MM.1S (cell line): ENCODE data around the gene LPCAT2.

Experiments
- CTCF ChIP-seq: fragments of 300-600 bp; sonication (generic); IDR thresholded peaks from 2 replicates; pipeline ENCODE4 v1.5.1; 2016; ENCODE audit warnings: antibody characterized with exemption, low read length, mixed read lengths
- EZH2 ChIP-seq: fragments of 300-600 bp; sonication (generic); optimal IDR thresholded peaks from 2 replicates; pipeline ENCODE3; 2017; ENCODE audit warnings: low read depth, mild to moderate bottlenecking, antibody characterized with exemption, low read length, mixed read lengths

- TF ChIP-seq CTCF (no peak), EZH2 (no peak)
These were observed 48.3 kb downstream of the LPCAT2 start for GRCh38 chr16:55557186-55557585.
